ENCODE data around the gene RPS16.
"Not testable (repeated sequence)": the region's sequence is repeated elsewhere in the genome, so short reads cannot be mapped to it uniquely, and the experiment has no call there.

Gene RPS16

DNA sequence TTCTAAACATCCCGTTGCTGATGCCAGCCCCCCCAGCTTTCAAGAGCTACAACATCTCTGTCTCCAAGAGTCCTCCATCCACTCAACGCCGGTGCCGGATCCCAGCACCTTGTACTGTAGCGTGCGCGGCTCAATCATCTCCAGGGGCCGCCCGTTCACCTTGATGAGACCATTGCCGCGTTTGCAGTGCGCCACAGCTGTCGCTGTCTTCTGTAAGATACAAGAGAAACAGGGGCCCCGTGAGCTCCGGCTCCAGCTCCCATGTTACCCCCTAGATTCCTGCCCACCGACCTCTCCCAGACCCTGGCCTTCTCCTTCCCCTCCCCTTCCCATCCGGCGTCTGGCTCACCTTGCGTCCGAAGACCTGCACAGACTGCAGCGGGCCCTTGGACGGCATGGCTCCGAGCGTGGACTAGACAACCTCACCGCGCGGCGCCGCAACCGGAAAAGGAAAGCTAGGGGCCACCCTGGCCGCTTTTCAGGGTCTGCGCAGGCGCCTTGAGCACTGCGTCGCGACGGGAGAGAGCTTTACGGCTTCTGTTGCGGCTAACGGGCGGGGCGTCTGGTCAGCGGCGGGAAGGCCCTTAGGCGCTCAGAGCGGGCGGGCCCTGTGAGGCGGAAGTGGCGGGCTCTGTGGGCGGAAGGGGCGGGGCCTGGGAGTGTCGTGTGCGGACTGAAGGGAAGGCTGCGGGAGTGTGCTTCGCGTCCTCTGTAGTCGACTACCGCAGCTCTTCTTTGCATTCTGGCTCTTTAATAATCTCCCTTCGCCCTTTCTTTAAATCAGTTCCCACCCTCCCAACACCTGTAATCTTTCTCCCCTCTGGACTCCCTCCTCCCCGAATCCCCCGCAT is at the start of gene RPS16:
Gene RPS16 (minus strand): TSS at position 451 of the 851 bp plus-strand sequence. CDS start 54 bp downstream, at position 397.
- DNase-seq = peak; percentile 83

DNA sequence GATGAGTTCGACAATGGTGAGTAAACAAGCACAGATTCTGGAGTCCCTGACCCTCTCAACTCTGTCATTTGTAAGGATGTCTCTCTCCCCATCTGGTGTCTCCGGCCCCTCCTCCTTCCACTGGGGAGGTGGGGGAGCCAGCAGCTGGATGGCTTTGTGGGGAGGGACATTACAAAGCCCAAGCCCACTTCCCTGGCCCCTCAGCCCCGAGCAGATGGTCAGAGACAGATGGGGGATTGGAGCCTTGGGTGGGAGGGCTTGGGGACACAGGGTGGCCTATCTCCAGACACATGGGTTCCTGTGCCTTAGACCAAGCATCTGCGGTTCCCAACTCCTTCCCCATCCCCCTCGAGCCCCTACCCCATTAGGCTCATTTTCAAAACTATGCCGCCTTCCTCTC is 47.4 kb upstream of the RPS16 start:
- no peak for DNase-seq

DNA sequence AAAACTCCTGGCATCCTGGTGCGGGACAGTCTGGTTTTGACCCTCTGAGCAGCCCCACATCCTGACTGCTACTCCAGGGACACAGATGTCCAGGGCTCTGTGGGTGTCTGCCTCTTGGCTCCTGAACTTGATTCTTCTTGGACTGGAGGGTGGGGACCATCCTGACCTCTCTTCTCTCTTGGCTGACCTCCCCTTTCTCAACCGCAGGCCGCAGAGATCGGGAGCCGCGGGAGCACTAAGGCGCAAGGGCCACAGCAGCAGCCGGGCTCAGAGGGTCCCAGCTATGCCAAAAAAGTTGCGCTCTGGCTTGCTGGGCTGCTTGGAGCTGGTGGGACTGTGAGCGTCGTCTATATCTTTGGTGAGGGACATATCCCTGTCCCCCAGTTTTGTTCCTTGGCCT is 45.9 kb upstream of the RPS16 start:
- no peak for DNase-seq

DNA sequence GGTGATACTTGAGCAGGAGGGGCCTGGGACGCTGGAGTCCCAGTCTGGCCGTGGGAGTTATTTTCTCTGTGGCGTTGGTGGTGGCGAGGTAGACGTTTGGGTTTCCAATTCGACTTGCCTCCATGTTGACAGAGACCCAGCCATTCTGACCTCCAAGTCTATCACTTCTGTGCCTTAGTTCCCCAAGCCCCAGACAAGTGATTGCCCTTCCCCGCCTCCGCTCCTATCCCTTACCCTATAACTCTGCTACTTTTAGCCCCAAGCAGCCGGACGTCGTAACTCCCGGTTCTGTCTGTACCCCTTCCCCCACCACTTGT is 45.4 kb upstream of the RPS16 start:
- DNase-seq = no peak

DNA sequence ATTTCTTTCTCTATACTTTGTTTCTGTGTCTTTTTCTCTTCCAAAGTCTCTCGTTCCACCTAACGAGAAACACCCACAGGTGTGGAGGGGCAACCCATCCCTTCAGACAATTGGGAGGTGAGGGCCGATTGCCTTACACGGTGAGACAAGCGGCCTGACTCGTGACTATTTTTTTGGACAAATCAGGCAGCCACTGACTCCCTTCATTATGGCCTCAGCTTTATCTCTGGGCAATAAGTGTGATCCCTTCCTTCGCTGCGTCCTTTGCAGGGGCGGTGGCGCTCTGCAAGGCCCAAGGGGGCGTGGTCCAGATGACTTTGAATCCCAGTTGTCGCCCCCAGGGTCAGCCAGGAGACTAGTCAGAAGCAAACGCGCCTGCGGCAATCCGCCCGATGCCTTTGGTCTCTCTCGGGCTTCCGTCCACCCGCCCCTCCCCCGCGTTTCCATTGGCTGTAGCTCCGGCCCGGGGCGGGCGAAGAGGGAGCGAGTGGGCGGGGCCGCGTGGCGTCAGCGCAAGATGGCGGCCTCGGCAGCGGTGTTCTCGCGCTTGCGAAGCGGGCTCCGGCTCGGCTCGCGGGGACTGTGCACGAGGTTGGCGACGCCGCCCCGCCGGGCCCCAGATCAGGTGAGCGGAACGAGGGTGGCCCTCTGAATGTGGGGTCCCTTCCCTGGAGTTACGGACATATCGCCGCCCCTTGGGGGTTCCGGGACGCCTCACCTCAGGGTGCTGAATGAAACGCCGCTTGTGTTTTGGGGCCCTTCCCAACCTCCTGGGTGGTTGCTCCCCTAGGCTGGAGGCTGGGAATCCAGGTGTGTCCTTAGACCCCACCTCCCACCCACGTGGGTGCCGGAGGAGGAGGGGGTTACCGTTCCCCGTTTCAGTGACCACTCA is 44.8 kb upstream of the RPS16 start, which contains the start of gene TIMM50:
Gene TIMM50 (plus strand): TSS at position 502 of the 892 bp plus-strand sequence. CDS start 16 bp downstream, at position 518.
- peak; percentile 58 for DNase-seq

DNA sequence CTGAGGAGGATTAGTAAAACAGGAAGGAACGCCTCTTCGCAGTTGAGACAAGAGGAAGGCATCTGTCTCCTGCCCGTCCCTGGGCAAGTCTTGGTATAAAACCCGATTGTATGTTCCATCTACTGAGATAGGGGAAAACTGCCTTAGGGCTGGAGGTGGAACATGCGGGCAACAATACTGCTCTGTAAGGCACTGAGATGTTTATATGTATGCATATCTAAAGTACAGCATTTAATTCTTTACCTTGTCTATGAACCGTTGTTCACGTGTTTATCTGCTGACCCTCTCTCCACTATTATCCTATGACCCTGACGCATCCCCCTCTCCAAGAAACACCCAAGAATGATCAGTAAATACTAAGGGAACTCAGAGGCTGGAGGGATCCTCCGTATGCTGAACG is 44.2 kb upstream of the RPS16 start:
- no peak for DNase-seq

DNA sequence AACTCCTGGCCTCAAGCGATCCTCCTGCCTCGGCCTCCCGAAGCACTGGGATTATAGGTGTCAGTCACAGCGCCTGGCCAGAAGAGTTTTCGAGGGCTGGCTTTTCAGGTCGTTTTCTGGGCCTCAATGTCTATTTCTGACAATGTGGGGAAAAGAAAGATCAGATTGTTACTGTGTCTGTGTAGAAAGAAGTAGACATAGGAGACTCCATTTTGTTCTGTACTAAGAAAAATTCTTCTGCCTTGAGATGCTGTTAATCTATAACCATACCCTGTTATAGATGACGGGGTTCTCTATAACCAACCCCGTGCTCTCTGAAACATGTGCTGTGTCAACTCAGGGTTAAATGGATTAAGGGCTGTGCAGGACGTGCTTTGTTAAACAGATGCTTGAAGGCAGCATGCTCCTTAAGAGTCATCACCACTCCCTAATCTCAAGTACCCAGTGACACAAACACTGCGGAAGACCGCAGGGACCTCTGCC is 43.6 kb upstream of the RPS16 start:
- DNase-seq = not testable (repeated sequence)

DNA sequence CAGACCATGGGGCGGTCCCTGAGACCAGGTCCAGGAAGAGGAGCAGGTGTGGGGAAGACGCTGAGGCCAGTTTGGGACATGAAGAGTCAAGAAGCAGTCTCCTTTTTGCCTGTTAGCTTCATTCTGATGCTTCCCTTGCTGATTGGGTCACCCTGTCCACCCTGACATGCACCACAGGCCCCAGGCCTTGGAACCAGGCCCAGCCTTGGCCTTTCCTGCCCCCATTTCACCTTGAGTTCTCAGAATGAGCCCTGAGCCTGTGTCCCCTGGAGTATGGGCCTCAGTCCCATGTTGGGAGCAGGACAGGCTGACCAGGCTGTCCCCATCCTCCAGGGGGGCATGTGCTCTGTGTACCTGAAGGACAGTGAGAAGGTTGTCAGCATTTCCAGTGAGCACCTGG is 40.0 kb upstream of the RPS16 start:
- no peak for DNase-seq

DNA sequence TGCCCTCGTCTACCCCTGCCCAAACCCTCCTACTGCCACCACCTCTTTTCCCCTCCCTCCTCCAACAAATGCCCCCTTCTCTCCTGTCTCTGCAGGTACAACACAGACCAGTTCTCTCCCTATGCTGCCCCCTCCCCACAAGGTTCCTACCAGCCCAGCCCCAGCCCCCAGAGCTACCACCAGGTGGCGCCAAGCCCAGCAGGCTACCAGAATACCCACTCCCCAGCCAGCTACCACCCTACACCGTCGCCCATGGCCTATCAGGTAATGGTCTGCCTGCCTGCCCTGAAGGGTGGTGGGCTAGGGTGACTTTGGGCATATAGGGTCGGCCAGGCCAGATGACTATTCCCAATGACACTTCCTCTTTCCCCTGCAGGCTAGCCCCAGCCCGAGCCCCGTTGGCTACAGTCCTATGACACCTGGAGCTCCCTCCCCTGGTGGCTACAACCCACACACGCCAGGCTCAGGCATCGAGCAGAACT is 38.4 kb upstream of the RPS16 start:
- no peak for DNase-seq

DNA sequence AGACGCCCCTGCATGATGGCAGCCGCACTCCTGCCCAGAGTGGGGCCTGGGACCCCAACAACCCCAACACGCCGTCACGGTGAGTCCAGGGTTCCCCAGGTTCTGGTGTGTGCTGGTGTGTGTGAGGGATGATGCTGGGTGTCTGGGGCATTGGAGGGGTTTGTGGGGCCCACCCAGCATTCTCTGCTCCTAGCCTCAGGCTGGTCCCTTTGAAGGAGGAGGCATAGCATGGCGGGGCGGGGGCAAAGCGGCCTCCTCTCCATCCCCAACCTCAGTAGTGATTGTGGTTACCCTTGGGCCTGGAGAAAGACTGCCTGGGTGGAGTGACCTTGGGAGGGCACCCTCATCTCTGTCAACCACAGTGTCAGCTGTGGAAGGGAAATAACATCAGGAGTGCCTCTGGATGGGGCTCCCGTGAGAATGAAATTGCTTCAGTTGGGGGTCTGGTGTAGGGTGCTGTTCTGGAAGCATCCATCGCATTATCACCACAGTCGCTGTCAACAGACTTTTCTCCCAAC is 37.8 kb upstream of the RPS16 start:
- no peak for DNase-seq

DNA sequence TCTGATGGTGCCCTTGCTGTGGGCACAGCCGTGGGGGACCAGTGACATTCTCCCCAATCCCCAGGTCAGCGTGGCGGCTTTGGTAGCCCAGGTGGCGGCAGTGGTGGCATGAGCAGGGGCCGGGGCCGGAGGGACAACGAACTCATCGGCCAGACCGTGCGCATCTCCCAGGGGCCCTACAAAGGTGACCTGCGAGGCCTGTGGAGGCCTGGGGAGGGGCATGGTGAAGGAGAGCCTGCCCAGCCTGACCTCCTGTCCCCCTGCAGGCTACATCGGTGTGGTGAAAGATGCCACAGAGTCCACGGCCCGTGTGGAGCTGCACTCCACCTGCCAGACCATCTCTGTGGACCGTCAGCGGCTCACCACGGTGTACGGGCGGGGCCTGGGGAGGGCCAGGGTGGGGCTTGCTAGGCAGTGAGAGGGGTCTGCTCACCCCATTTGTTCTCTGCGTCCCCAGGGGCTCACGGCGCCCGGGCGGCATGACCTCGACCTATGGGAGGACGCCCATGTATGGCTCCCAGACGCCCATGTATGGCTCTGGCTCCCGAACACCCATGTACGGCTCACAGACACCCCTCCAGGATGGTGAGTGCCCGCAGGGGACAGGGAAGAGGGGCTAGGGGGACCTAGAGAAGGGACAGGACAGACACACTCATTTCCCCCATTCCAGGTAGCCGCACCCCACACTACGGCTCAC is 37.1 kb upstream of the RPS16 start:
- DNase-seq = no peak

DNA sequence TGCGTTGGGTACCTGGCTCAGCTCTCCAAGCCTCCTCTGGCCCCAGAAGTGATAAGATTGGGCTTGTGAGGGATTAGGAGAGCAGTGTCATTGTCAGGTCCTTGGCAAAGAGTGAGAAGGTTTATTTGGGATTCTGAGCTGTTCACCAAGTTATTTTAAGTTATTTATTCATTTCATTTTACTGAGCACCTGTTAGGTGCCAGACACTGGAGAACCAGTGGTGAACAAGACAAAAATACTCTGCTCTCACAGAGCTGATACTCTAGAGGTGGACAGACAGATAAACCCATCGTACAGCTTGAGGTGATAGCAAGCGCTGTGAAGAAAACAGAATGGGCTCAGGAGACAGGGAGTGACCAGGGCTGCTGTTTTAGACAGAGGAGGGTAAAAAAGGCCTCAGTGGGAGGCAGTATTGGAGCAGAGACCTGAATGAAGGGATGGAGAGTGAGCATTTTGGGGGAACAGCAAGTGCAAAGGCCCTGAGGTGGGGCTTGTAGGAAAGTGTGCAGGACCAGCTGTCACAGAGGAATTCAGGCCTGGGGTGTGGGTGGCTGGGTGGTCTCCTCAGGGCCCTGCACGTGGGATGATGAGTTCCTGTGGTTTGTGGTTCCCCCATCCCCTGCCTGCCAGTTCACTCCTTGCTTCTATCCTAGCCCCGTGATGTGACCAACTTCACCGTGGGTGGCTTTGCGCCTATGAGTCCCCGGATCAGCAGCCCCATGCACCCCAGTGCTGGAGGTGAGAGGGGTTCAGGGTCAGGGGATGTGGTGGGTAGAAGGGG is 36.2 kb upstream of the RPS16 start:
- DNase-seq = no peak

DNA sequence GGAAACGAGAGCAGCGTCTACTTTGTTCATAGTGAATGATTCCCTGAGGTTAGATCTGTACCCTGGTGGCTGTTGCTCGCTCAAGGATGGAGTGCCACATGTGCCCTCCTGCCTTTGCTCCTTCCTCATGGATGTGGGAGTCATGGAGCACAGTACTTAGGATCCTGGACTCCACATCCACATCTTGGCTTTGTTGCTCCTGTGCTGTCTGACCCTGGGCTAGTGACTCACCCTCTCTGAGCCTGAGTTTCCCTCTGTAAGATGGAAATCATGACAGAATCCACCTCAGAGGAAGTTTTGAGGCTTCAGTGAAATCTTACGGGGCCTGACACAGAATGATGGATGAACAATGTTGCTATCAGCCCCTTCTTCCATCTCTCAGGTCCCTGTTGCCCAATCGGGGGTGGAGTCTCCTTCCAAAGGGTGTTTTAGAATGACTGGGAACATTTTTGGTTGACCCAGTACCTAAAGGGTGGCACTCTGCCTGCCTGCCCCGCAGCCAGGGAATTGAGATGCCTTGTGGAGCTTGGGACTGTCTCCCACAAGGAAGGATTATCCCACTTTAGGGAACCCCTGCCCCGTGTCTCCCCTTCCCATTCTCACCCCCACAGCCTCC is 35.1 kb upstream of the RPS16 start:
- DNase-seq = no peak

DNA sequence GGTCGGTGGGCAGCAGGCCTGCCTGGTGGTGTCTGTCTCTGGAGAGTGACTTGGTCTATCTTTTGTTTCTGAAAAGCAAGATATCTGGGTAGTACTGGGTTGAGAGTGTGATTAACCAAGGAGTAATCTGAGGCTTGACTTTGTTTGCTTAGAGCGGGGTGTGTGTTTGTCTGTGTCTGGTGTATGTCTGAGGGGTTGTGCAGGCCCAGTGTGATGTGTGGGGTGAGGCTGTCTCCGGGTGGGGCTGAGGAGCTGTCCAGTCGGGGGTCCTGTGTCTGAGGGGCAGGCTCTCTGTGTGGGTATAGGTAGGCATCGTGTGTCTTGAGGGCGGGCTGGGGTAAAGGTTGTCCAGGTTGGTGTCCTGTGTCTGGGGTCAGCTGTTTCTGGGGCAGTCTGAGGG is 33.8 kb upstream of the RPS16 start:
- no peak for DNase-seq

DNA sequence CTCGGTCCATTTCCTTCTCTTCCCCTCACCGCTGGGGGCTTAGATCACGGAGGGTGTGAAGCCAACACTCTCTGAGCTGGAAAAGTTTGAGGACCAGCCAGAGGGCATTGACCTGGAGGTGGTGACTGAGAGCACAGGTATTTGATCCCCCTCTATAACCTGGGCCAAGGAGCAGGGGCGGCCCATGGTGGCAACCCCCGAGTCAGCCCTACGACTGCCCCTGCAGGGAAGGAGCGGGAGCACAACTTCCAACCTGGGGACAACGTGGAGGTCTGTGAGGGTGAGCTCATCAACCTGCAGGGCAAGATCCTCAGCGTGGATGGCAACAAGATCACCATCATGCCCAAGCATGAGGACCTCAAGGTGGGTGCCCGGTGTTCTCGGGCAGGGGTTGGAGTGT is 33.3 kb upstream of the RPS16 start:
- no peak for DNase-seq

DNA sequence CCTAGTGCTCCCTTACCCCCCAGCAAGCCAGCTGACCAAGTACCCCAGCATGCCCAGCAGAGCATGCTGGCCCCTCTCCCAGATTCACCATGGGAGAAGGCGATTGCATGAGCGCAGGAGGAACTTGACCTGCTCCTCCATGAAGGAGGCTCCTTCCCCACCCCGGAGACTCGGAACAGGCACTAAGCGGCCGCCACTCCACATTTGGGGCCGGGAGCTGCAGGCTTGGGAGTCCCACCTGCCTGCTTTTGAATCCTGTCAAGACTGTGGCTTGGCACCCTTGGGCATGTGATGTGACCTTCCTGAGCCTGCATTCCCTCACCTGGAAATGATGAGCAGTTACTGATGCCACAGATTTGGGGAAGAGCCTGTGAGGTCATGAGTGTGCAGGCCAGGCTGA is 32.2 kb upstream of the RPS16 start:
- no peak for DNase-seq

DNA sequence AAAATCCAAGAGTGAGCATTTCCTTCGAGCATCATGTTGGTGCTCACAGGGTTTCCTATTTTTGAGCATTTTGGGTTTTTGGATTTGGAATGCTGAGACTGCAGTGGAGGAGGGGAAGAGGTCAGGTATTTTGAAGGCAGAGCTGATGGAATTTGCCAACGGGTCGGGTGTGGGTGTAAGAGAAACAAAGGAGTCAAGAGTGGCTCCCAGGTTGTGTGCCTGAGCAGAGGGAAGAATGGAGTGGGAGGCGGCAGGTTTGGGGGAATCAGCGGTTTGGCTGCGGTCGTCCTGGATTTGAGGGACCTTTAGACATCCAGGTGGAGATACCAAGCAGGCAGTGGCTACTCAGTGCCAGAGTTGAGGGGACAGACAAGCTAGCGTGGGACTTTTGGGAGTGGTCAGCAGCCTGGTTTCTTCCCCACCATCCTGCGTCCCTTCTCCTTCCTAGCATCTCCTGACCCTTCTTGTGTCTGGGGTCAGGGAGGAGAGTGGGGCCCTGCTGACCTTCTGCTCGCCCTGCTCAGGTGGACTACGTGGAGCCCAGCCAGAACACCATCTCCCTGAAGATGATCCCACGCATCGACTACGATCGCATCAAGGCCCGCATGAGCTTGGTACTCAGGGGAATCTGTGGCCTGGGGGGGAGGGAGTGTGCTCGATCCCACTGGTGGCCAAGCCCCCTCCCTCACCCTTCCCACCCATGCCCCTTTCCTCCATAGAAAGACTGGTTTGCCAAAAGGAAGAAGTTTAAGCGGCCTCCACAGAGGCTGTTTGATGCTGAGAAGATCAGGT is 30.4 kb upstream of the RPS16 start:
- no peak for DNase-seq

DNA sequence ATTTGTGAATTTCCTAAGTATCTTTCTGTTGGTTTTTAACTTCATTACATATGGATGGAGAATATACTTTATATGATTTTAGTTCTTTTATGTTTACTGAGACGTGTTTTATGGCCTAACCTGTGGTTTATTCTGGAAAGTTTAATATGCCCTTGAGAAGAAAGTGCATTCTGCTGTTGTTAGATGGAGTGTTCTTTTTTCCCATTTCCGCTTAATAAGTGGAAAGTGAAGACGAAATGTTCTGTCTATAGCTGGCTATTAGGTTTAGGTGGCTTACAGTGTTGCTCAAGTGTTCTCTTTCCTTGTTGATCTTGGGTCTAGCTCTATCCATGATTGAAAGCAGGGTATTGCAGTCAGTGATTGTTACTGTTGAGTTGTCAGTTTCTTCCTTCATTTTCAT is 27.7 kb upstream of the RPS16 start:
- no peak for DNase-seq

DNA sequence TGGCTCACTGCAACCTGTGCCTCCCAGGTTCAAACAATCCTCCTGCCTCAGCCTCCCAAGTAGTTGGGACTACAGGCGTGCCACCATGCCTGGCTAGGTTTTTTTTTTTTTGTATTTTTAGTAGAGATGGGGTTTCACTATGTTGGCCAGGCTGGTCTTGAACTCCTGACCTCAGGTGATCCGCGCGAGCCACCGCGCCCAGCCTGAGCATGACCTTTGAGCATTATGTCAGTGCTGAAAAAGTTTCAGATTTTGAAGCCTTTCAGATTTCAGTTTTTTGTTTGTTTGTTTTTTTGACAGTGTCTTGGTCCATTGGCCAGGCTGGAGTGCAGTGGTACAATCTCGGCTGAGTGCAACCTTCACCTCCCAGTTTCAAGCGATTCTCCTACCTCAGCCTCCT is 15.5 kb upstream of the RPS16 start:
- not testable (repeated sequence) for DNase-seq

DNA sequence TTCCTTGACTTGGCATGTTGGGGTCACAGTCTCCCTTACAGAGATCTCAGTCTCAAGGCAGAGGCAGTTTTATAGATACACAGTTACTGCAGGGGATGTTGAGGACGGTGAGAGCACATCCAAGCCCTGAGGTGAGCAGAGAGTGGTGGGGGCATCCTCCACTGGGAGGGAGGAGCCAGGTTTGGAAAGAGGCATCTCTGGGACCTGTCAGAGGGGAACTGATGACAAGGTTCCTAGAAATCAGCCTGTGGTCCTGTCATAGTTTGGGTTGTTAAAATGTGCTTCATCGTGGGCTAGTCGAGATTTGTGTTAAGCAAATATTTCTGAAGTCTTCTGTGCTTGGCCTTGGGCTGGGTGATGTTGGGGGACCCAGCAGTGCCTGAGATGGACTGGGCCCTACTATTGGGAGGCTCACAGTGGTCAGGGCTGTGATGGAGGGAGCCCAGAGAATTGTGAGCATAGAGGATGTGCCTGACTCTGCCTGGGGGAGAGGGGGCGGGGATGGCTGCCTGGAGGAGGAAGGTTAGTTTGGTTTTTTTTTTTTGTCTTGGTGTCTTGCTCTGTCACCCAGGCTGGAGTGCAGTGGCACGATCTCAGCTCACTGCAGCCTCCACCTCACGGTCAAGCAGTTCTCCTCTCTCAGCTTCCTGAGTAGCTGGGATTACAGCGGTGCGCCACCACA is 13.5 kb upstream of the RPS16 start:
- DNase-seq = no peak

Measured in NCI-H2081 treated with DMSO at 0.1 percent for 48 hours (cell line).